ENCODE measurements around the gene MICB. TPM values are rescaled to one million over a fixed set of nuclear protein-coding genes. Genes with fewer than 3 reads are reported as not detected.

The MICB gene
- total and polyA plus RNA-seq, 4 donors: 3.8 to 10.2 (median 7.4) TPM

GRCh38 chr6:31541059-31541657 is 43.2 kb downstream of the MICB start:
- Histone ChIP-seq H3K9me3 (ENCODE audit: control insufficient read depth in 4 of 4, insufficient read depth in 3 of 4, low read length in 3 of 4) (no peaks in the 10 kb centered on the region), H3K27ac (ENCODE audit: low read depth in 1 of 2, low read length in 1 of 2) (peak overlapping the region; percentile 89 to 96), H3K36me3 (ENCODE audit: control insufficient read depth in 4 of 4, insufficient read depth in 4 of 4, low read length in 4 of 4) (peaks cover 15 to 39% (median 29%) of the 10 kb centered on the region in 4 donors), H3K9ac (ENCODE audit: insufficient read depth in 1 of 2, low read length in 2 of 2) (peak overlapping the region; percentile 100), H3K4me3 (peak overlapping the region; percentile 88), H3K4me1 (ENCODE audit: control insufficient read depth in 5 of 5, insufficient read depth in 5 of 5, low read length in 5 of 5) (peaks cover 9 to 28% (median 15%) of the 10 kb centered on the region in 5 donors), H3K27me3 (ENCODE audit: control insufficient read depth in 3 of 3, insufficient read depth in 3 of 3, low read length in 2 of 3) (no peaks in the 10 kb centered on the region)
- no peak for TF ChIP-seq CTCF (IDR thresholded peaks at IDR 0.05; ENCODE audit: control extremely low read depth, extremely low read depth)
- ATAC-seq (ENCODE audit: insufficient read depth, low FRiP score): peak; percentile 13
- DNase-seq: peak in 2 of 3 donors; percentile 54 to 73
- 0 to 1% methylated on average over 21 of the region's 21 CpGs for WGBS, 2 donors

GRCh38 chr6:31541658-31542521 is 43.9 kb downstream of the MICB start, which contains the start of gene DDX39B:
TSS of gene DDX39B (minus strand) at chr6:31542003. CDS start at chr6:31540532, 1,471 bp downstream.
- Histone ChIP-seq H3K4me3 (peak within 1 kb of the TSS; percentile 88), H3K4me1 (ENCODE audit: control insufficient read depth in 5 of 5, insufficient read depth in 5 of 5, low read length in 5 of 5) (peaks cover 9 to 35% (median 15%) of the 10 kb centered on the region in 5 donors), H3K9ac (ENCODE audit: insufficient read depth in 1 of 2, low read length in 2 of 2) (peak within 1 kb of the TSS; percentile 100), H3K9me3 (ENCODE audit: control insufficient read depth in 4 of 4, insufficient read depth in 3 of 4, low read length in 3 of 4) (no peaks in the 10 kb centered on the region), H3K36me3 (ENCODE audit: control insufficient read depth in 4 of 4, insufficient read depth in 4 of 4, low read length in 4 of 4) (peaks cover 15 to 32% (median 23%) of the 10 kb centered on the region in 4 donors), H3K27me3 (ENCODE audit: control insufficient read depth in 3 of 3, insufficient read depth in 3 of 3, low read length in 2 of 3) (no peaks in the 10 kb centered on the region), H3K27ac (ENCODE audit: low read depth in 1 of 2, low read length in 1 of 2) (peak within 1 kb of the TSS; percentile 89 to 96)
- peak; percentile 97 to 99 (median 99) for DNase-seq
- no peak for TF ChIP-seq CTCF (IDR thresholded peaks at IDR 0.05; ENCODE audit: control extremely low read depth, extremely low read depth)
- peak; percentile 89 for ATAC-seq (ENCODE audit: insufficient read depth, low FRiP score)
- 0 to 1% methylated on average over 43 of the region's 43 CpGs for WGBS, 2 donors

- Histone ChIP-seq H3K27me3 (ENCODE audit: control insufficient read depth in 3 of 3, insufficient read depth in 3 of 3, low read length in 2 of 3) (no peaks in the 10 kb centered on the region), H3K4me3 (no peak overlapping the region), H3K27ac (ENCODE audit: low read depth in 1 of 2, low read length in 1 of 2) (no peak overlapping the region), H3K36me3 (ENCODE audit: control insufficient read depth in 4 of 4, insufficient read depth in 4 of 4, low read length in 4 of 4) (peaks cover 10 to 23% (median 16%) of the 10 kb centered on the region in 4 donors), H3K9me3 (ENCODE audit: control insufficient read depth in 4 of 4, insufficient read depth in 3 of 4, low read length in 3 of 4) (no peaks in the 10 kb centered on the region), H3K4me1 (ENCODE audit: control insufficient read depth in 5 of 5, insufficient read depth in 5 of 5, low read length in 5 of 5) (peaks cover 13 to 47% (median 20%) of the 10 kb centered on the region in 5 donors), H3K9ac (ENCODE audit: insufficient read depth in 1 of 2, low read length in 2 of 2) (no peak overlapping the region)
- TF ChIP-seq CTCF (IDR thresholded peaks at IDR 0.05; ENCODE audit: control extremely low read depth, extremely low read depth): no peak
- DNase-seq (no peak), ATAC-seq (ENCODE audit: insufficient read depth, low FRiP score) (no peak)
- 97 to 99% methylated on average over 6 of the region's 6 CpGs for WGBS, 2 donors
These were observed 45.7 kb downstream of the MICB start for GRCh38 chr6:31543639-31544038.
